GM18868 (cell line): ENCODE data around the gene NEK11.

Source experiments
- ATAC-seq: cut with Tn5 transposase; IDR thresholded peaks from one replicate; pipeline ENCODE4 v1.9.1; 2021; ENCODE audit warnings: mild to moderate bottlenecking, moderate library complexity; ENCODE audit not compliant: unreplicated experiment

NEK11 gene

GRCh38 chr3:131393868-131394267 lies 367.2 kb downstream of the NEK11 start:
- no peak for ATAC-seq

GRCh38 chr3:131394400-131394799 lies 367.7 kb downstream of the NEK11 start:
- ATAC-seq, result no peak

DNA sequence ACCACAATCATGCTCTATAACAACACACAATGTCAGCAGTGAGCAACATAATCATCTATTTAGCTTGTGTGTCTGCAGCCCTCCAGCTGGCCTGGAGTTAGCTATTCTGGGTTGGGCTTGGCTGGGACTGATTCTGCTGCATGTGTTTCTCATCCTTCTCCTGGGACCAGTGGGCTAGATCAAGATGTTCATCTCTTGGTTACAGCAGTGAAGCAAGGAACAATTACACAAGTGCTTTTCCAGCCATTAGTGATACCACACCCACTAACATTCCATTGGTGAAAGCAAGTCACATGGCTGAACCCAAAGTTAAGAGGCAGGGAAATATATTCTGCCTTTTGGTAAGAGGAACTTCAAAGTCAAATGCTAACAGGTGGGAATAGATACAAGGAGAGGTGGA lies 369.5 kb downstream of the NEK11 start:
- no peak for ATAC-seq

DNA sequence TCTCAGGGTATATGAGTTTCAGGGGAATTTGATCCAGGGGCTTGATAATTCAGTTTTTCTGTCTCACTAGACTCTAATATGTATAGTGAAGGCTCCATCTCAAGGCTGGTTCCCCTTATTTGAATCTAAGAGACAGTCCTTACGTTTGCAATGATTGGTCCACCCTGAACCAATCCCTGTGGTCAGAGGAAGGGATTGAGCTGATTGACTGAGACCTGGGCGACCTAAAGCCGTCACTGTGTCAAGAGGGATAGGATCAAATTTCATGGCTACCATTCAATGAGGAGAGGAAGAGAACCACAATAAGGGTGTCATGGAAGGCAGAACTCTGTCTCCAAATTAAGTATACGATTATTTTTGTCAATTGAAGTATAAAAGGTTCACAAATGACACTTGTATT lies 371.2 kb downstream of the NEK11 start:
- ATAC-seq, result no peak
